Small intestine (tissue), 7 donors: Measurements from ENCODE around the gene SLC7A8. TPM values are rescaled to one million over a fixed set of nuclear protein-coding genes. Genes with fewer than 3 reads are reported as not detected.

Experiments
- DNase-seq, 2 donors: peaks; one replicate each; pipeline versions ENCODE4 v3.0.0 to v3.0.0-alpha.2; 2013
- FAIRE-seq: peaks from 2 replicates; lab custom pipeline; 2012; peaks lifted over from hg19 to GRCh38; lab: Jason Lieb, UNC
- H3K27ac ChIP-seq, 3 donors: one replicate each; pipeline ENCODE4 v1.5.1; 2013; ENCODE audit warnings: low read length in 2 of 3, mild to moderate bottlenecking in 2 of 3, control low read depth in 1 of 3, inconsistent platforms in 1 of 3, low read depth in 1 of 3, moderate library complexity in 1 of 3
- H3K27me3 ChIP-seq, 3 donors: one replicate each; pipeline ENCODE4 v1.6.1; 2013; ENCODE audit warnings: low read length in 3 of 3, inconsistent platforms in 1 of 3; ENCODE audit not compliant: control insufficient read depth in 3 of 3, insufficient read depth in 3 of 3
- H3K36me3 ChIP-seq, 3 donors: one replicate each; pipeline ENCODE4 v1.6.1; 2013; ENCODE audit warnings: low read length in 3 of 3, inconsistent platforms in 1 of 3, low read depth in 1 of 3, mild to moderate bottlenecking in 1 of 3, moderate library complexity in 1 of 3; ENCODE audit not compliant: control insufficient read depth in 3 of 3, insufficient read depth in 2 of 3
- H3K4me1 ChIP-seq, 3 donors: one replicate each; pipeline ENCODE4 v1.6.1; 2013; ENCODE audit warnings: low read length in 2 of 3, inconsistent platforms in 1 of 3, low read depth in 1 of 3, mild to moderate bottlenecking in 1 of 3, moderate library complexity in 1 of 3; ENCODE audit not compliant: control insufficient read depth in 3 of 3, insufficient read depth in 2 of 3
- H3K4me3 ChIP-seq, 3 donors: one replicate each; pipeline ENCODE4 v1.5.1; 2013; ENCODE audit warnings: low read length in 3 of 3, control low read depth in 1 of 3, inconsistent platforms in 1 of 3, low read depth in 1 of 3, mild to moderate bottlenecking in 1 of 3, moderate library complexity in 1 of 3
- H3K9me3 ChIP-seq, 2 donors: one replicate each; pipeline ENCODE4 v1.6.1; 2013; ENCODE audit warnings: low read depth in 1 of 2, low read length in 1 of 2; ENCODE audit not compliant: control insufficient read depth in 2 of 2, insufficient read depth in 1 of 2
- WGBS, 3 donors: extraction: QIAGEN DNeasy Blood & Tissue Kit; methylation state at CpG; one replicate each; pipeline ENCODE4 v1.1.7; 2013; 5-methylcytosine and 5-hydroxymethylcytosine counted together
- polyA plus RNA-seq, 4 donors: library from polyadenylated mRNA; stranded (reverse) in 3 of 4; unstranded in 1 of 4; fragments of 200-250 nt in 3 of 4; fragments of 120-200 nt in 1 of 4; gene quantifications; one replicate each; pipeline versions ENCODE4 v1.2.1 to v1.2.3, GENCODE V29; 2013
- donor health status: healthy with polysubstance abuse.
- donor health status: control.
- donor health status: control.
- donor health status: Bipolar disorder and iron deficiency.
- donor health status: healthy.

Gene SLC7A8
- polyA plus RNA-seq, 4 donors, result 11.3 to 69.2 (median 39.9) TPM

GRCh38 chr14:23148591-23149249 lies 34.7 kb downstream of the SLC7A8 start:
- WGBS, 3 donors, result 93 to 99% (median 93%) methylated on average over 5 of the region's 5 CpGs

GRCh38 chr14:23147676-23148075 lies 35.8 kb downstream of the SLC7A8 start:
- 40 to 78% (median 54%) methylated on average over 1 of the region's 1 CpG for WGBS, 3 donors
- no peak for FAIRE-seq
- H3K4me1 ChIP-seq, result peaks cover 0 to 11% (median 0%) of the 10 kb centered on the region in 3 donors
- H3K27me3 ChIP-seq, result no peaks in the 10 kb centered on the region
- peaks cover 0 to 41% (median 4%) of the 10 kb centered on the region in 3 donors for H3K36me3 ChIP-seq
- no peaks in the 10 kb centered on the region for H3K9me3 ChIP-seq
- no peak overlapping the region for H3K4me3 ChIP-seq
- no peak overlapping the region for H3K27ac ChIP-seq
- DNase-seq, result peak in 1 of 2 donors; percentile 29

More at GRCh38 chr14:23148591-23149249, 34.7 kb downstream of the SLC7A8 start:
- H3K27me3 ChIP-seq, result no peaks in the 10 kb centered on the region
- DNase-seq (no peak), FAIRE-seq (no peak)
- no peaks in the 10 kb centered on the region for H3K9me3 ChIP-seq
- no peak overlapping the region for H3K4me3 ChIP-seq
- H3K36me3 ChIP-seq, result peaks cover 0 to 39% (median 4%) of the 10 kb centered on the region in 3 donors
- H3K27ac ChIP-seq, result no peak overlapping the region
- peaks cover 0 to 21% (median 0%) of the 10 kb centered on the region in 3 donors for H3K4me1 ChIP-seq

- Histone ChIP-seq H3K27me3 (no peaks in the 10 kb centered on the region), H3K9me3 (no peaks in the 10 kb centered on the region), H3K36me3 (peaks cover 0 to 46% (median 4%) of the 10 kb centered on the region in 3 donors), H3K4me1 (peaks cover 0 to 11% (median 0%) of the 10 kb centered on the region in 3 donors), H3K4me3 (no peak overlapping the region), H3K27ac (peak overlapping the region in 1 of 3 donors; percentile 54)
- WGBS, 3 donors, result 90 to 93% (median 93%) methylated on average over 4 of the region's 4 CpGs
- FAIRE-seq (no peak), DNase-seq (no peak)
These were observed 36.5 kb downstream of the SLC7A8 start for GRCh38 chr14:23146980-23147379.

- DNase-seq (peak in 1 of 2 donors; percentile 33), FAIRE-seq (no peak)
- H3K36me3 ChIP-seq, result peaks cover 0 to 46% (median 4%) of the 10 kb centered on the region in 3 donors
- H3K27ac ChIP-seq, result peak overlapping the region in 1 of 3 donors; percentile 54
- H3K9me3 ChIP-seq, result no peaks in the 10 kb centered on the region
- H3K27me3 ChIP-seq, result no peaks in the 10 kb centered on the region
- WGBS, 3 donors, result 83 to 92% (median 89%) methylated on average over 2 of the region's 2 CpGs
- peaks cover 0 to 11% (median 0%) of the 10 kb centered on the region in 3 donors for H3K4me1 ChIP-seq
- H3K4me3 ChIP-seq, result no peak overlapping the region
These were observed 37.0 kb downstream of the SLC7A8 start for GRCh38 chr14:23146351-23146910.

GRCh38 chr14:23145794-23146350 lies 37.6 kb downstream of the SLC7A8 start:
- no peak for FAIRE-seq
- Histone ChIP-seq H3K27ac (peak overlapping the region in 1 of 3 donors; percentile 54), H3K4me1 (peaks cover 0 to 11% (median 0%) of the 10 kb centered on the region in 3 donors), H3K36me3 (peaks cover 0 to 43% (median 4%) of the 10 kb centered on the region in 3 donors), H3K9me3 (no peaks in the 10 kb centered on the region), H3K27me3 (no peaks in the 10 kb centered on the region), H3K4me3 (no peak overlapping the region)
- 75 to 89% (median 80%) methylated on average over 4 of the region's 4 CpGs for WGBS, 3 donors
- peak in 1 of 2 donors; percentile 77 for DNase-seq

- 81 to 89% (median 88%) methylated on average over 1 of the region's 1 CpG for whole genome bisulfite sequencing, 3 donors
- Histone ChIP-seq H3K27me3 (no peaks in the 10 kb centered on the region), H3K36me3 (peaks cover 0 to 53% (median 4%) of the 10 kb centered on the region in 3 donors), H3K4me3 (no peak overlapping the region), H3K4me1 (peaks cover 0 to 13% (median 0%) of the 10 kb centered on the region in 3 donors), H3K27ac (no peak overlapping the region), H3K9me3 (no peaks in the 10 kb centered on the region)
- no peak for FAIRE-seq
- DNase-seq, result no peak
These were observed 39.5 kb downstream of the SLC7A8 start for GRCh38 chr14:23143911-23144310.

- H3K9me3 ChIP-seq, result no peaks in the 10 kb centered on the region
- peaks cover 0 to 54% (median 2%) of the 10 kb centered on the region in 3 donors for H3K36me3 ChIP-seq
- no peak for FAIRE-seq
- peaks cover 0 to 20% (median 0%) of the 10 kb centered on the region in 3 donors for H3K4me1 ChIP-seq
- no peaks in the 10 kb centered on the region for H3K27me3 ChIP-seq
- H3K27ac ChIP-seq, result no peak overlapping the region
- 82 to 86% (median 82%) methylated on average over 4 of the region's 4 CpGs for WGBS, 3 donors
- no peak overlapping the region for H3K4me3 ChIP-seq
- no peak for DNase-seq
These were observed 40.6 kb downstream of the SLC7A8 start for GRCh38 chr14:23142826-23143225.

GRCh38 chr14:23141706-23142444 lies 41.6 kb downstream of the SLC7A8 start:
- Histone ChIP-seq H3K27ac (no peak overlapping the region), H3K36me3 (peaks cover 0 to 61% (median 0%) of the 10 kb centered on the region in 3 donors), H3K4me1 (peaks cover 0 to 19% (median 0%) of the 10 kb centered on the region in 3 donors), H3K9me3 (no peaks in the 10 kb centered on the region), H3K27me3 (no peaks in the 10 kb centered on the region), H3K4me3 (no peak overlapping the region)
- FAIRE-seq (no peak), DNase-seq (no peak)
- WGBS, 3 donors, result 74 to 89% (median 81%) methylated on average over 7 of the region's 7 CpGs
